A549 (cell line): ENCODE data around the gene PLTP. TPM values are rescaled to one million over a fixed set of nuclear protein-coding genes. Genes with fewer than 3 reads are reported as not detected.
A peak's percentile ranks its signal among the peaks of the same experiment; 100 is the strongest.

Source experiments
- ATAC-seq, 2 experiments: fragments of 200-7000 bp in 1 of 2; fragments of >200 bp in 1 of 2; cut with Nextera tagmentation in 1 of 2; cut with Tn5 transposase in 1 of 2; 3 replicates each; pipeline versions ENCODE4 v1.8.0 to v1.9.1; 2018 to 2020; ENCODE audit warnings: mild to moderate bottlenecking in 1 of 2, moderate library complexity in 1 of 2
- CTCF ChIA-PET: fragments of 300-600 bp; sonication (Branson Sonifier 250); formaldehyde crosslinking; extraction: SDS; loops from one replicate; lab custom pipeline; 2021; ENCODE audit warnings: antibody characterized with exemption, inconsistent platforms; lab: Yijun Ruan, JAX
- POLR2A ChIA-PET: fragments of 350-600 bp; formaldehyde crosslinking; extraction: SDS; loops from one replicate; lab custom pipeline; 2021; ENCODE audit warnings: antibody characterized with exemption, inconsistent platforms; lab: Yijun Ruan, JAX
- DNase-seq, 2 experiments: peaks; one replicate each; pipeline versions ENCODE4 v3.0.0 to v3.0.0-alpha.2; 2011 to 2016; ENCODE audit warnings: low read depth in 1 of 2, low spot score in 1 of 2
- FAIRE-seq: peaks from 2 replicates; lab custom pipeline; 2011; peaks lifted over from hg19 to GRCh38; lab: Jason Lieb, UNC
- H3K27ac ChIP-seq, 2 experiments: fragments of >200 bp; sonication (Bioruptor Twin); formaldehyde crosslinking; 3 replicates each; pipeline ENCODE4 v1.5.1; 2016 to 2017
- H3K4me1 ChIP-seq: fragments of >200 bp; sonication (Bioruptor Twin); formaldehyde crosslinking; 3 replicates; pipeline ENCODE4 v1.6.1; 2016
- H3K4me2 ChIP-seq: fragments of >200 bp; sonication (Bioruptor Twin); formaldehyde crosslinking; 3 replicates; pipeline ENCODE4 v1.6.1; 2016
- H3K4me3 ChIP-seq: fragments of >200 bp; sonication (Bioruptor Twin); formaldehyde crosslinking; 3 replicates; pipeline ENCODE4 v1.5.1; 2016
- H3K9me3 ChIP-seq: fragments of >200 bp; sonication (Bioruptor Twin); formaldehyde crosslinking; 3 replicates; pipeline ENCODE4 v1.6.1; 2016
- ATOH8 ChIP-seq: fragments of 250-450 bp; sonication (Bioruptor Pico); IDR thresholded peaks from 2 replicates; pipeline ENCODE4 v1.5.0; 2020; ENCODE audit warnings: low read depth, mild to moderate bottlenecking, moderate library complexity
- BCL3 ChIP-seq: fragments of >200 bp; sonication (Bioruptor Twin); formaldehyde crosslinking; IDR thresholded peaks from 3 replicates; pipeline ENCODE4 v1.6.1; 2016
- BHLHE40 ChIP-seq: IDR thresholded peaks from 2 replicates; pipeline ENCODE4 v1.6.1; 2012; ENCODE audit warnings: low read depth, low read length, inconsistent platforms
- CBX2 ChIP-seq: fragments of 200-600 bp; sonication (generic); IDR thresholded peaks from 2 replicates; pipeline ENCODE4 v1.6.1; 2016; ENCODE audit warnings: low read depth, mild to moderate bottlenecking, borderline replicate concordance
- CHD2 ChIP-seq: fragments of 150-350 bp; IDR thresholded peaks from 2 replicates; pipeline ENCODE4 v1.6.1; 2014; ENCODE audit warnings: low read length; ENCODE audit not compliant: partially characterized antibody
- CHD4 ChIP-seq: fragments of 200-600 bp; sonication (generic); IDR thresholded peaks from 2 replicates; pipeline ENCODE4 v1.6.1; 2016; ENCODE audit warnings: antibody characterized with exemption, mild to moderate bottlenecking, borderline replicate concordance
- E2F6 ChIP-seq: IDR thresholded peaks from 2 replicates; pipeline ENCODE4 v1.6.1; 2012; ENCODE audit warnings: low read depth, borderline replicate concordance
- ELK1 ChIP-seq: fragments of 150-350 bp; IDR thresholded peaks from 2 replicates; pipeline ENCODE4 v1.6.1; 2014; ENCODE audit warnings: low read depth, mild to moderate bottlenecking, low read length
- EP300 ChIP-seq, 2 experiments: fragments of >200 bp; sonication (Bioruptor Twin); formaldehyde crosslinking; IDR thresholded peaks; 2 replicates in 1 of 2; 3 replicates in 1 of 2; pipeline ENCODE4 v1.6.1; 2016 to 2017
- FOSB ChIP-seq: fragments of 250-450 bp; sonication (Bioruptor Pico); IDR thresholded peaks from 2 replicates; pipeline ENCODE4 v1.5.0; 2020; ENCODE audit warnings: mild to moderate bottlenecking, moderate library complexity
- FOXS1 ChIP-seq: fragments of 250-450 bp; sonication (Bioruptor Pico); IDR thresholded peaks from 2 replicates; pipeline ENCODE4 v1.5.0; 2020; ENCODE audit warnings: mild to moderate bottlenecking, moderate library complexity
- GATA3 ChIP-seq: IDR thresholded peaks from 2 replicates; pipeline ENCODE4 v1.6.1; 2012; ENCODE audit warnings: borderline replicate concordance
- HDAC2 ChIP-seq: fragments of 200-600 bp; sonication (generic); IDR thresholded peaks from 2 replicates; pipeline ENCODE4 v1.6.1; 2016
- HES2 ChIP-seq: fragments of >200 bp; sonication (Bioruptor Twin); formaldehyde crosslinking; IDR thresholded peaks from 2 replicates; pipeline ENCODE4 v1.6.1; 2016
- HEYL ChIP-seq: fragments of 250-450 bp; sonication (Bioruptor Pico); IDR thresholded peaks from 2 replicates; pipeline ENCODE4 v1.8.0; 2021; ENCODE audit warnings: mild to moderate bottlenecking, moderate library complexity
- HMGXB4 ChIP-seq: fragments of 250-450 bp; sonication (Bioruptor Pico); IDR thresholded peaks from 2 replicates; pipeline ENCODE4 v1.5.0; 2021; ENCODE audit warnings: mild to moderate bottlenecking, moderate library complexity, borderline replicate concordance
- KDM5A ChIP-seq: fragments of 200-600 bp; sonication (generic); IDR thresholded peaks from 2 replicates; pipeline ENCODE4 v1.6.1; 2016; ENCODE audit warnings: antibody characterized with exemption, mild to moderate bottlenecking
- MAX ChIP-seq: IDR thresholded peaks from 2 replicates; pipeline ENCODE4 v1.6.1; 2012
- MAZ ChIP-seq: fragments of 150-350 bp; IDR thresholded peaks from 2 replicates; pipeline ENCODE4 v1.6.1; 2014; ENCODE audit warnings: antibody characterized with exemption, low read depth, low read length, borderline replicate concordance
- MYC ChIP-seq: IDR thresholded peaks from 2 replicates; pipeline ENCODE4 v1.6.1; 2012; ENCODE audit warnings: mild to moderate bottlenecking, inconsistent platforms, low read length, improper control_type of control experiment, borderline replicate concordance
- NFE2L2 ChIP-seq: fragments of 150-350 bp; conservative IDR thresholded peaks from 2 replicates; pipeline ENCODE4 v1.6.1; 2014; ENCODE audit warnings: low read length
- NPAS2 ChIP-seq: fragments of 250-450 bp; sonication (Bioruptor Pico); IDR thresholded peaks from 2 replicates; pipeline ENCODE4 v1.8.0; 2022; ENCODE audit warnings: mild to moderate bottlenecking, moderate library complexity, borderline replicate concordance
- PBX3 ChIP-seq: IDR thresholded peaks from 2 replicates; pipeline ENCODE4 v1.6.1; 2012
- RAD21 ChIP-seq, 2 experiments: fragments of >200 bp in 1 of 2; sonication (Bioruptor Twin) in 1 of 2; formaldehyde crosslinking in 1 of 2; IDR thresholded peaks in 1 of 2; conservative IDR thresholded peaks in 1 of 2; 2 replicates in 1 of 2; 3 replicates in 1 of 2; pipeline ENCODE4 v1.6.1; 2012 to 2018; ENCODE audit warnings: inconsistent platforms in 1 of 2
- RCOR1 ChIP-seq: fragments of 150-350 bp; IDR thresholded peaks from 2 replicates; pipeline ENCODE4 v1.6.1; 2014; ENCODE audit warnings: antibody characterized with exemption, low read length, low read depth
- SREBF2 ChIP-seq: fragments of 450-650 bp; IDR thresholded peaks from 2 replicates; pipeline ENCODE4 v1.6.1; 2014; ENCODE audit warnings: mild to moderate bottlenecking, moderate library complexity
- TFCP2L1 ChIP-seq: fragments of 250-450 bp; sonication (Bioruptor Pico); IDR thresholded peaks from 2 replicates; pipeline ENCODE4 v1.5.0; 2021; ENCODE audit warnings: mild to moderate bottlenecking
- TP53 ChIP-seq: fragments of 250-450 bp; sonication (Bioruptor Pico); IDR thresholded peaks from 2 replicates; pipeline ENCODE4 v1.5.0; 2021; ENCODE audit warnings: mild to moderate bottlenecking, moderate library complexity
- ZC3H11A ChIP-seq: fragments of 450-650 bp; IDR thresholded peaks from 2 replicates; pipeline ENCODE4 v1.6.1; 2014; ENCODE audit warnings: antibody characterized with exemption, mild to moderate bottlenecking
- WGBS: methylation state at CpG from one replicate; pipeline ENCODE4 v1.1.6; 2017; ENCODE audit errors: missing lambda C conversion rate; 5-methylcytosine and 5-hydroxymethylcytosine counted together
- polyA plus RNA-seq, 4 experiments: library from polyadenylated mRNA; depleted of rRNA in 3 of 4; stranded (reverse); fragments of >200 nt; fragmentation: RNase III in 1 of 4; extraction: RNeasy Plus Mini Kit Qiagen cat#74134 plus additional on column Dnase treatment in 1 of 4; gene quantifications; 2 replicates in 3 of 4; 3 replicates in 1 of 4; pipeline ENCODE4 v1.2.3, GENCODE V29; 2011 to 2017

PLTP gene
- polyA plus RNA-seq, 2 of the 4 experiments (the other 2 are of a cell fraction), result 1.6 to 2.7 TPM

GRCh38 chr20:45860560-45861220 is 51.3 kb downstream of the PLTP start:
- ChIA-PET CTCF (interaction anchor here (0.5 to 1.4 kb wide), 3 partner anchors 12 to 89 kb away, joined by 3 to 6 read pairs (median 3); no protein-coding TSS in a partner anchor), POLR2A (interaction anchor here (0.9 kb wide), 1 partner anchor 20 kb away, joined by 3 read pairs; the partner anchor contains the start of gene ZSWIM1)
- DNase-seq, result peak in 1 of 2 experiments; percentile 47
- Histone ChIP-seq H3K4me2 (0 out of 3 replicates have a peak overlapping the region, but pooled peaks have one; percentile 6), H3K27ac (no peak overlapping the region), H3K4me1 (peaks cover 22% of the 10 kb centered on the region; the same call in 2 of the 3 replicates), H3K9me3 (no peaks in the 10 kb centered on the region), H3K4me3 (no peak overlapping the region)
- FAIRE-seq, result no peak
- TF ChIP-seq CHD4 (no peak), EP300 (IDR thresholded peaks at IDR 0.05) (no peak), SREBF2 (no peak), ATOH8 (CRISPR knock-in tag) (no peak), PBX3 (no peak), TFCP2L1 (CRISPR knock-in tag) (no peak), CHD2 (no peak), RCOR1 (no peak), NPAS2 (CRISPR knock-in tag) (no peak), KDM5A (no peak), BHLHE40 (no peak), FOSB (no peak), BCL3 (no peak), ELK1 (no peak), MYC (no peak), ZC3H11A (no peak), HEYL (CRISPR knock-in tag) (no peak), NFE2L2 (no peak)
- ATAC-seq, result no peak
- 46% methylated on average over 7 of the region's 7 CpGs for WGBS

GRCh38 chr20:45859916-45860315 is 52.0 kb downstream of the PLTP start:
- Histone ChIP-seq H3K4me2 (no peak overlapping the region), H3K4me3 (no peak overlapping the region), H3K27ac (no peak overlapping the region), H3K9me3 (no peaks in the 10 kb centered on the region), H3K4me1 (peaks cover 22% of the 10 kb centered on the region; the same call in 2 of the 3 replicates)
- DNase-seq (no peak), FAIRE-seq (no peak), ATAC-seq (no peak)
- ChIA-PET CTCF (no interaction called here), POLR2A (no interaction called here)
- WGBS, result 92% methylated on average over 5 of the region's 5 CpGs
- TF ChIP-seq MAZ (no peak), E2F6 (no peak), TP53 (CRISPR knock-in tag) (no peak), HDAC2 (no peak), HEYL (CRISPR knock-in tag) (no peak), EP300 (IDR thresholded peaks at IDR 0.05) (no peak), MYC (no peak), FOXS1 (CRISPR knock-in tag) (no peak), GATA3 (no peak), RAD21 (conservative IDR thresholded peaks at IDR 0.05 in 1 of 2, IDR thresholded peaks at IDR 0.05 in 1 of 2) (no peak), HES2 (no peak), MAX (no peak), CBX2 (no peak), ATOH8 (CRISPR knock-in tag) (no peak), FOSB (no peak), CHD2 (no peak), HMGXB4 (CRISPR knock-in tag) (no peak)
